Fibroblast of skin of left biceps (primary cell): Measurements from ENCODE around the gene CDCA8.
"Not testable (repeated sequence)": the region's sequence is repeated elsewhere in the genome, so short reads cannot be mapped to it uniquely, and the experiment has no call there.

ENCODE experiments used
- DNase-seq, 2 experiments: peaks; one replicate each; pipeline ENCODE4 v3.0.0-alpha.2; 2013; ENCODE audit warnings: low read depth in 2 of 2

The CDCA8 gene

DNA sequence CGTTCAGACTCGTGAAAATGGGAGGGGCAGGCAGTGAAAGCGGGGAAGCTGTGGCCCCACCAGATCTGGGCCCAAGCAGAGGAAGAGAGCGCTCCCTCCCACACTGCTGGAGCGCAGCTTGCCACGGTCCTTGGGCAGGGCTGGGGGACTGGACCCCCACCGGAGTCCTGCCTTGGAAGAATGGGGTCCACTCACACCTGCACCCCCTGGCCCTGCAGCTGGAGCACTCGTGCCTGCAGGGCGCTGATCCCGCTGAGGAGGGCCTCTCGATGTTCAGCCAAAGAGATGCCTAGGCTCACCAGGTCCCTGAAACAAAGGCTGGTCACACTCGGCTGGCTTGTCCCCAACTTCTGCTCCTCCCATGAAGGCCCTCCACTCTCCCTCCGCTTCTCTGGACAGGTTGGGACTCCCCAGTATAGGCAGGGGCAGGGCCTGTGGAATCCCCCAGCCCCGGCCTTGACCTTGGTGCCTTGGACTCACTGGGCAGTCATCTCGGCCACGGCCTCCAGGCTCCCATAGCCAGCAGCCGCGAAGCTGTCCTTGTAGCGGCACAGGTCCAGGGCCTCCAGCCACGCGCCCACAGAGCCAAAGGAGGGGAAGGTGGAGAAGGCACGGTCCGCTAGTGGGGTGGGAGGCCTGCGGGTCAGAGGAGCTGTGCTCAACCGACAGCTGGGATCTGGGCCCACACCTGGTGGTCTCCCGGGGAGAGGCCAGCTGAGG lies 26.0 kb downstream of the CDCA8 start:
- no peak for DNase-seq

DNA sequence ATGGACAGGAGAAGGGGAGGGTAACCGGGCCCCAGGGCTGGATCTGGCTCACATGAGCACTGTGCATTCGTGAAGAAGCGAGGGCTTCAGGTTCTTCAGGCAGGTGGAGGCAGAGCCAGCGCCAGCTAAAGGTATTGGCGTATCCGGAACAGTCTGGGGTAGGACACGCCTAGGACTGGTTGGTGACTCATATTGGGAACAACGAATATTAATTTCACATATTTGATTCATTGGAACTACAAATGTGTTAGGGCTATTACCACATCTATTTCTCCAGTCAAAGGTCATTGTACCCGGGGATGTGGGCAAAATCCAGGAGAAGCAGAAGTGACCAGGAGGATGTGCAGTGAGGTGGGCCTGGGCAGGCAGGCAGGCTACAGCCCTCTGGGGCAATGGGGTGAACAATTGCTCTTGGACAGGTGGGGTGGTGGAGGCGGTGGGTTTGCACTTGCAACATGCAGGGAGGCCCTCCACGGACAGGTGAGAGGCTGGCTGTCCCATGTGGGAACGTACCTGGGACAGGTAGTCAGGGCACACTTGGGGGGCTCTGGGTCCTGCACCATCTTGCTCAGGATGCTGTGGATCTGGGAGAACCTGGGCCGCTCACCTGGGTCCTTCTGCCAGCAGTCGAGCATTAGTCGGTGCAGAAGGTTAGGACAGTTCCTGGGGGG lies 26.7 kb downstream of the CDCA8 start:
- no peak for DNase-seq

DNA sequence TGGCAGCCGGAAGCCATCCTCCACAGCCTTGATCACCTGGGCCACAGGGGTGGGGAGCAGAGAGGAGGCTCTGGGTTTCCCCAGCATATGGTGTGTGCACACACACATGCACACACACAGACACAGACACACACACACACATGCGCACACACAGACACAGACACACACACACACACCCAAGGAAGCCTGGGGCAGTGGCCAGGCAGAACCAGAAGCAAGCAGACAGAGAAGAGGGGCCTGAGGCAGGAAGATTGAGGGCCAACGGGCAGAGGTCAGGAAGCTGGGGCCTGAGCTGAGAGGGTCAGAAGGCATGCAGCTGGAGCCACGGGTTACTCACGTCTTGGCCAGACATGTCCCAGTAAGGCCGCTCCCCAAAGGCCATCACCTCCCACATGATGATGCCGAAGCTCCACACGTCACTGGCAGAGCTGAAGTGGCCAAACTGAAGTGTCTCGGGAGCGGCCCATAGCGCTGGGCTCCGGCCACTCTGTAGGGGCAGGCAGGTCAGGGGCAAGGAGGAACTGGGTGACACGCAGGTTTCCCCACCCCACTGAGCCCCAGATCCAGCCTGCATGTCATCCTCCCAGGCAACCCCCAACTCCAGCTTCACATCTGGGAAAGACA lies 27.4 kb downstream of the CDCA8 start:
- DNase-seq = no peak

DNA sequence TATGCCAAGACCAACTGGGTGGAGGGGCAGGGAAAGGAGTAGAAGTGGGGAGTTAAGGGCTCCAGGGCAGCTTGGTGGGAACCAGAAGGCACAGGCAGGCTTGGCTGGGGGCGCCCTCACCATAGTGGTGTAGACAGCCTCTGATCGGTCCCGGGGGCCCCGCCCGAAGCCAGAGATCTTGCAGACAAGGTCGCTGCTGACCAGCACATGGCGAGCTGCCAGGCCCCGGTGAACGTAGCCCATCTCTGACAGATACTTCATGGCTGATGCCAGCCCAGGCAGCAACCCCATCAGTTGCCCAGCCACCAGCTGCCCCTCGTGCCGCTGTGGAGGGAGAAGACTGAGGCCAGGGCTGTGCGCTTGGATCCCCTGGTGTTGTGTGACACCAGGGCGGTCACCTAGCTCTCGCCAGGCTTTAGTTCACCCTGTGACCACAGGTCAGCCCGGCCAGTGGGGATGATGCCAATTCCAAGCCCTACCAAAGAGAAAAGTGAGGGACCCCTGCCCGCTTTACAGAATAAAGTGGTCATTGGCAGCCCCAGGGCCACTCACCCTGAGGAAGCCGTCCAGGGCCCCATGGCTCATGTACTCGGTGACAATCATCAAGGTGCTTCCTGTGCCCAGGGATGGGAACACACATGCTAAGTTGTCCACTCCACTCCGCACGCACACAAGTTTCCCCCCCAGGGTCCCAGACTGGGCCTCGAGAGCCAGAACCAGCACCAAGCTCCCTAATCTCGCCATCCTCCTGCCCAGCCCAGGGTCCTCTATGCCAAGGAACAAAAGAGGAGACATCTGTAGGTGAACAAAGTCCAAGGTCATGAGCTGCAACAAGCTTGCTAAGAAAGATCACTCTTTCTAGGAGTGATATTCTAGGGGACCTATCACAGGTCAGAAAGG lies 28.2 kb downstream of the CDCA8 start:
- DNase-seq = no peak

- no peak for DNase-seq
These were observed 29.2 kb downstream of the CDCA8 start for GRCh38 chr1:37721565-37721964.

GRCh38 chr1:37722181-37723071 lies 30.1 kb downstream of the CDCA8 start:
- DNase-seq = no peak

GRCh38 chr1:37723072-37723389 lies 30.7 kb downstream of the CDCA8 start:
- DNase-seq = no peak

- DNase-seq = no peak
These were observed 31.2 kb downstream of the CDCA8 start for GRCh38 chr1:37723390-37724078.

GRCh38 chr1:37724575-37724974 lies 32.3 kb downstream of the CDCA8 start:
- no peak for DNase-seq

DNA sequence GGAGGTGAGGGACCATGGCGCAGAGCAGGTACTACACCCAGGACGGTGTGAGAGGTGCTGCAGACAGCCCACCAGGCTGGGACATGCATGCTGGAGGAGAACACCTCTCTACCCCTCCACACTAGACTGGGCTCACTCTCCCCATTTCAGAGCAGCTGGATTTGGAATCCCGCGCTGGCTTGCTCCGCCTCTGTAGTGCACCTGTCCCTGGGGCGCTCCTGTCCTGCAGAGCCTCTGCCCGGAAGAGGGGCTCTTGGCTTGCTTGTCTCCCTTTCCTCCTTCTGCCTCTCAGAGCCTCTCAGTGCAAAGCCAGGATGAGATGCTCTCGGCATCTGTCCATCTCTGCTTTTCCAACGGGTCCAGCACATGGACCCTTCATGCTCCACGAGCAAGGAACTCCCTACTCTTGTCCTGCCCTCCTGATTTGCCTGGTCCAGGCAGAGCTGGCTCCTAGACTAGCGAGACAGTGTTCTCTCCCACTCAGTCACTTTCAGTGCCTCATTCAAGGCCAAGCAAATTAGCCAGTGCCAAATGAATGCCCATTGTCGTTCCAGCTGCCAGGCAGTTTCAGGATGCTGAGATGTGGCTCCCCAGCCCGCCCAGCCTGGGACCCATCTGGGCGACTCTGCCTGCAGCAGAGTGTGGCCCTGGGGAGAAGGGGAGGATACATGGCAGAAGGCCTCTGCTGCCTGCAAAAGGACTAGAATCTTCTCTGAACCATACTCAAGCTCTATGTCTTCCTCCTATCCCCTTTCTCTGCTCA lies 33.7 kb downstream of the CDCA8 start:
- DNase-seq = no peak

DNA sequence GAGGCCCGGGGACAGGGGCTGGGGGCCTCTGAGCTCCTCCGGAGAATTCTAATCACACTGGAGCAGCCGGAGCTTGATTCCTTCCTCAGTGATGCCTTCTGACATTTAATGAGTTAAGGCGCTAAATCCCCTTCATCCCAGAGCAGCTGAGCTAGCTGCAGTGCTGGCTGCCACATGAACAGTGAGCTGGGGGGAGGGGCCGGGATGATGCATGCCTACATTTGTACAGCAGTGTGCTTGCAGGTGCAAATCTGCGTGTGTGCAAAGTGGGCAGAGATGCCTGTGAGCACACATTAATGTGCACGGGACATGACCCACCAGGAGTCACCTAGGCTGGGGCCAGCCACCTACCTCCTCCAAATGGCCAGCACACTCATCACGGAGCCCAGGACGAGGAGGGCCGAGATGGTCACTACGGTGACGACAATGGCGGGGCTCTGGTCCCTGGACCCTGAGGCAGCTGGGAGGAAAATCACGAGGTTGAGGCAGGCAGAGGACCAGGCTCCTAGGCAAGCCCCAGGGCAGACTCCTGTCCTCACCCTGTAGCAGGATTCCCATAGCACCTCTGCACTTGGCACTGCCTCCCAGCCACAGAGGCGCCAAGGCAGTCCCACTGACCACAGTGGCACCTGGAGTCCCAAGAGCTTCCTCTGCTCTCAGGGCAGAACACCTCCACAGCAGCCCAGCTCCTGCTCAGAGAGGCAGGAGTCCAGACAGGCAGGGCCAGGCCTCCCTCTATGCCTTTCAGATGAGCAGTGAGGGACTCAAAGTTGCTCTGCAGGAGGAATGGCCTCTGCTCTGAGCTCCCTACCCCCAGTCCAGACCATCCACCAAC lies 34.7 kb downstream of the CDCA8 start:
- DNase-seq = no peak

GRCh38 chr1:37728416-37728815 lies 36.1 kb downstream of the CDCA8 start:
- DNase-seq = no peak

DNA sequence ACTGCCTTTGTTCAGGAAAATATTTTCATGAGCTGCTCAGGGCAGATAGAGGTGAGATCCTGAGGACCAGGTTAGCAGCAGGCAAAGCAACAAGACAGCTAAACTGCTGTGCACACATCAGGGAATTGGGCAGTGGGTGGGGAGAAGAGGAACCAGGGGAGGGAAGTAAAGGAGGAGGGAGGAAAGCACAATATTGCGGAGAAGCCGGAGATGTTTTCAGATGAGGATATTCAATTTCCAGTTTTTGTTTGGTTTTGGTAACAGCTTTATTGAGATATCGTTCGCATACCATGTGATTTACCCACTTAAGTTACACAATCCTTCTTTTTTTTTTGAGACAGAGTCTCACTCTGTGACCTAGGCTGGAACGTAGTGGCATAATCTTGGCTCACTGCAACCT lies 38.1 kb downstream of the CDCA8 start:
- no peak for DNase-seq

DNA sequence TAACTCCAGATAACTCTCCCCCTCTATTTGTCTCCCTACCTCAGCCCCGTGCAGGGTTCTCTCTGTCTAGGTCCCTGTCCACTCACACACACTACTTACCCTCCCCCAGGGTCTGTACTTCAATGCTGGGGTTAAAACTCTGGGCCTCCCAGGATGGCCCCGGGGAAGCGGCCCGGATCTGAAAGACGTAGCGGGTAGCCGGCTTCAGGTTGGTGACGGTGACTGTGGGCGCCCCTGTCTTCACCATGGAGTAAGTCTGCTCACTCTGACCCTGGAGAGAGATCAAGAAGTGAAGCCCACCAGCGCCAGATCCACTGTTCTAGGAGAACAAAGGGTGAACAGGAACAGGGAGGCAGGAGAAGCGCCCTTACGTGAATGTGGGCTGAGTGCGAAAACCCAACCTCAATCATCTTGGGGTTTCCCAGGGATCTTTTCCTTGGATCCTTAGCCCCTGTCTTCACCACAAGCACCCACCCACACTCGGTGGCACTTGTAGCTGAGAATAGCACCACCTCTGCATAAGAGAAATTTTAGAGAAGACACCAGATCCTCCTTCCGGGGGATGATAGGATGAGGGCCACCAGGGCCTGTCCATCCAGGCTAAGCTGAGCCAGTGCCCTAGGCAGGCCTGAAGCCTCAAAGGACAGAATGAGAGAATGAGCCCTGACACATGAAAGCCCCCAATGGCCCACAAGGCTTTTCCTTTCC lies 39.1 kb downstream of the CDCA8 start:
- no peak for DNase-seq

GRCh38 chr1:37732111-37732780 lies 39.9 kb downstream of the CDCA8 start:
- DNase-seq = no peak

- no peak for DNase-seq
These were observed 42.6 kb downstream of the CDCA8 start for GRCh38 chr1:37734629-37735591.

DNA sequence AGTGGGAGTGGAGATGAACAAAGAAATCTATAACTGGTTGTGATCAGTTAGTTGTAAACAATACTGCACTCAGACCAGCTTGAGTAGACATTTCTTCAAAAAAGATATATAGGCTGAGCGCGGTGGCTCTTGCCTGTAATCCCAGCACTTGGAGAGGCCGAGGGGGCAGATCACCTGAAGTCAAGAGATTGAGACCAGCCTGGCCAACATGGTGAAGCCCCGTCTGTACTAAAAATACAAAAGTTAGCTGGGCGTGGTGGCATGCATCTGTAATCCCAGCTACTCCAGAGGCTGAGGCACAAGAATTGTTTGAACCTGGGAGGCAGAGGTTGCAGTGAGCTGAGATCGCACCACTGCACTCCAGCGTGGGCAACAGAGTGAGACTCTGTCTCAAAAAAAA lies 45.7 kb downstream of the CDCA8 start:
- DNase-seq = not testable (repeated sequence)
